Inferior parietal cortex (tissue), 1 donor: ENCODE results near the gene CEACAM3.
A peak's percentile ranks its signal among the peaks of the same experiment; 100 is the strongest.
"Not testable (repeated sequence)": the region's sequence is repeated elsewhere in the genome, so short reads cannot be mapped to it uniquely, and the experiment has no call there.

Experiments
- DNase-seq: peaks from one replicate; pipeline ENCODE4 v3.0.0-alpha.2; 2016; ENCODE audit errors: extremely low spot score

The CEACAM3 gene

GRCh38 chr19:41796362-41796761, at the start of gene CEACAM3:
CEACAM3 (plus strand) TSS chr19:41796587; CDS start chr19:41796678, 91 bp downstream.
- DNase-seq, result no peak

GRCh38 chr19:41746593-41747227, 49.7 kb upstream of the CEACAM3 start:
- DNase-seq, result peak; percentile 43

- DNase-seq, result no peak
Measured at GRCh38 chr19:41748012-41748411, 48.4 kb upstream of the CEACAM3 start.

- not testable (repeated sequence) for DNase-seq
Measured at GRCh38 chr19:41750248-41751134, 45.9 kb upstream of the CEACAM3 start.

- DNase-seq, result no peak
Measured at GRCh38 chr19:41753159-41753558, 43.2 kb upstream of the CEACAM3 start.

GRCh38 chr19:41753936-41754529, 42.4 kb upstream of the CEACAM3 start:
- peak; percentile 42 for DNase-seq

GRCh38 chr19:41755328-41755913, 41.0 kb upstream of the CEACAM3 start, which contains the start of gene CEACAM6:
CEACAM6 (plus strand) TSS chr19:41755530; CDS start chr19:41755639, 109 bp downstream.
- DNase-seq, result no peak

GRCh38 chr19:41758846-41759245, 37.5 kb upstream of the CEACAM3 start:
- DNase-seq, result no peak

- DNase-seq, result no peak
Measured at GRCh38 chr19:41767115-41767514, 29.3 kb upstream of the CEACAM3 start.

- not testable (repeated sequence) for DNase-seq
Measured at GRCh38 chr19:41768105-41768504, 28.3 kb upstream of the CEACAM3 start.

GRCh38 chr19:41769608-41770007, 26.8 kb upstream of the CEACAM3 start:
- DNase-seq, result no peak

GRCh38 chr19:41771410-41771809, 25.0 kb upstream of the CEACAM3 start:
- DNase-seq, result no peak

GRCh38 chr19:41774515-41774980, 21.8 kb upstream of the CEACAM3 start:
- no peak for DNase-seq

- DNase-seq, result no peak
Measured at GRCh38 chr19:41776700-41777099, 19.7 kb upstream of the CEACAM3 start.

- DNase-seq, result no peak
Measured at GRCh38 chr19:41783612-41784011, 12.8 kb upstream of the CEACAM3 start.

- no peak for DNase-seq
Measured at GRCh38 chr19:41784312-41784711, 12.1 kb upstream of the CEACAM3 start.

GRCh38 chr19:41784743-41785142, 11.6 kb upstream of the CEACAM3 start:
- no peak for DNase-seq

GRCh38 chr19:41785653-41786052, 10.7 kb upstream of the CEACAM3 start:
- peak; percentile 59 for DNase-seq

GRCh38 chr19:41787055-41787454, 9.3 kb upstream of the CEACAM3 start:
- DNase-seq, result no peak

- DNase-seq, result not testable (repeated sequence)
Measured at GRCh38 chr19:41788518-41788917, 7.9 kb upstream of the CEACAM3 start.

- not testable (repeated sequence) for DNase-seq
Measured at GRCh38 chr19:41789053-41789452, 7.3 kb upstream of the CEACAM3 start.
